Measurements from ENCODE around the gene HDAC7. TPM values are rescaled to one million over a fixed set of nuclear protein-coding genes. Genes with fewer than 3 reads are reported as not detected.
A peak's percentile ranks its signal among the peaks of the same experiment; 100 is the strongest.

Gene HDAC7
- total and polyA plus RNA-seq, 12 donors, result 9.1 to 184 (median 147) TPM

DNA sequence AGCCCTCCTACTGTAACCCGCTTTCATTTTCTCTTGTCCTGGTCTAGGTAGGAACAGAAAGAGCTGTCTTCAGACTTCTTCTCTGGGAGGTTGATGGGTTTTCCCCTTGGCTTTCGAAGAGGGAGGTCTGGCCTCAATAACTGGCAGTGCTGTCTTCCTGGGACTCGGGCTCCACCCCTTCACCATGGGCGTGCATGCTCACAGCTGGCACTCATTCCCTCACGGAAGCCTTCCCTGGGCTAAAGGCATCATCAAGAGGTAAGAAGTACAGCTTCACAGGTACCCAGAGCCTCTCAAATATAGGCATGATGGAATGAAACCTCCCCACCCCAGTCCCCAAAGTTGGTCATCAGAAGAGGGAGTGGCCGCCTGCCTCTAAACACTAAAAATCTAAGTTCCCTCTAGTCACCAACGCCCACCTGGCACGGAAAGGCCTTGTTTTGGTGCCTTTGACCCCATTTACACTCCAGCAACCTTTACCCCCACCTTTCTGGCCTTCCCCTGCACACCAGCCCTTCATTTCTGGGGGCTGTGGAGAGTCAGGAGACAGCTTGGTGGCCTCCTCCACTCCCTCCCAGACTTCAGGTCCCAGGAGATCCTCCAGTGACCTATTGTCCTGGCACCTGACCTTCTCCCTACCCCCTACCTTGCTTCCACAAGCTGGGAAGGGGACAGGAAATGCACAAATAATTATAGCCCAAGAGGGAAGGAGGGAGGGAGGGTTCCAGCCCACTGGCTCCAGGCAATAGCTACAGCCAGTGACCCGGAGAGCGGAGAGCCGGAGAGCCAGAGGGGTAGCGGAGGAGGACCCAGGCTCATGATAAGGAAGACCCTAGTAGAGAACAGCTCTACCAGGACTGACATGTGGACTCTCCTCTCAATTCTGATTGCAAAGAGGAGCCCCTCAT is 63.8 kb downstream of the HDAC7 start:
- 77 to 86% (median 83%) methylated on average over 12 of the region's 12 CpGs for WGBS, 4 donors
- Histone ChIP-seq H3K27ac (peak overlapping the region in 1 of 5 donors; percentile 45), H3K36me3 (replicated peaks in 1 of 2) (no peaks in the 10 kb centered on the region), H3K27me3 (no peaks in the 10 kb centered on the region), H3K4me3 (peak overlapping the region in 1 of 4 donors; percentile 9), H3K4me1 (replicated peaks in 1 of 2) (peaks cover 10 to 15% of the 10 kb centered on the region in 2 donors), H3K9me3 (replicated peaks in 1 of 3) (no peaks in the 10 kb centered on the region)
- no peak for TF ChIP-seq POLR2A (IDR thresholded peaks at IDR 0.05)
- TF ChIP-seq, protein P1, sequence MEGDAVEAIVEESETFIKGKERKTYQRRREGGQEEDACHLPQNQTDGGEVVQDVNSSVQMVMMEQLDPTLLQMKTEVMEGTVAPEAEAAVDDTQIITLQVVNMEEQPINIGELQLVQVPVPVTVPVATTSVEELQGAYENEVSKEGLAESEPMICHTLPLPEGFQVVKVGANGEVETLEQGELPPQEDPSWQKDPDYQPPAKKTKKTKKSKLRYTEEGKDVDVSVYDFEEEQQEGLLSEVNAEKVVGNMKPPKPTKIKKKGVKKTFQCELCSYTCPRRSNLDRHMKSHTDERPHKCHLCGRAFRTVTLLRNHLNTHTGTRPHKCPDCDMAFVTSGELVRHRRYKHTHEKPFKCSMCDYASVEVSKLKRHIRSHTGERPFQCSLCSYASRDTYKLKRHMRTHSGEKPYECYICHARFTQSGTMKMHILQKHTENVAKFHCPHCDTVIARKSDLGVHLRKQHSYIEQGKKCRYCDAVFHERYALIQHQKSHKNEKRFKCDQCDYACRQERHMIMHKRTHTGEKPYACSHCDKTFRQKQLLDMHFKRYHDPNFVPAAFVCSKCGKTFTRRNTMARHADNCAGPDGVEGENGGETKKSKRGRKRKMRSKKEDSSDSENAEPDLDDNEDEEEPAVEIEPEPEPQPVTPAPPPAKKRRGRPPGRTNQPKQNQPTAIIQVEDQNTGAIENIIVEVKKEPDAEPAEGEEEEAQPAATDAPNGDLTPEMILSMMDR (IDR thresholded peaks at IDR 0.05), result no peak
- intact Hi-C loops (cut with DNase I), result no loop called here
- DNase-seq, result no peak

DNA sequence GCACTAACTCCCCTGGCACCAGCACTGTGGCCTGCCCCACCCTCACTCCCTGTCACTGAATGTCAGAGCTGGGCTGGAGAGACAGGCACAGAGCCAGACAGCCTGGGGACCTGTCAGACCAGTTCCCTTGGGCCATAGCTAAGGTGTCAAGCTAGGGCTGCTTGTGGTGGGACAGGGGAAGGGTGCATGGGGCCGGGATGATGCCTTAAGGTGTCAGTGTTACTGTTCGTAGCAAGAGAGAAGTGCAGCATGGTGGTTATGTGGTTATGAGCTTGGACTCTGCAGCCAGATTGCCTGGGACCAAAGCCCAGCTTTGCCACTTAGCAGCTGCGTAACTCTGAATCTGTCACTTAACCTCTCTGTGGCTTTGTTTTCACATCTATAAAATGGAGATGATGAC is 64.8 kb downstream of the HDAC7 start:
- no peaks in the 10 kb centered on the region for H3K27me3 ChIP-seq
- H3K36me3 ChIP-seq (replicated peaks in 1 of 2), result no peaks in the 10 kb centered on the region
- WGBS, 4 donors, result 74 to 95% (median 88%) methylated on average over 2 to 3 of the region's 3 CpGs
- H3K4me1 ChIP-seq (replicated peaks in 1 of 2), result peaks cover 10 to 15% of the 10 kb centered on the region in 2 donors
- DNase-seq, result no peak
- no peaks in the 10 kb centered on the region for H3K9me3 ChIP-seq (replicated peaks in 1 of 3)
- intact Hi-C loops (cut with DNase I), result no loop called here
- H3K27ac ChIP-seq, result peak overlapping the region in 1 of 5 donors; percentile 42
- no peak for TF ChIP-seq POLR2A (IDR thresholded peaks at IDR 0.05)
- TF ChIP-seq, protein P1 (IDR thresholded peaks at IDR 0.05), result no peak
- H3K4me3 ChIP-seq, result no peak overlapping the region

DNA sequence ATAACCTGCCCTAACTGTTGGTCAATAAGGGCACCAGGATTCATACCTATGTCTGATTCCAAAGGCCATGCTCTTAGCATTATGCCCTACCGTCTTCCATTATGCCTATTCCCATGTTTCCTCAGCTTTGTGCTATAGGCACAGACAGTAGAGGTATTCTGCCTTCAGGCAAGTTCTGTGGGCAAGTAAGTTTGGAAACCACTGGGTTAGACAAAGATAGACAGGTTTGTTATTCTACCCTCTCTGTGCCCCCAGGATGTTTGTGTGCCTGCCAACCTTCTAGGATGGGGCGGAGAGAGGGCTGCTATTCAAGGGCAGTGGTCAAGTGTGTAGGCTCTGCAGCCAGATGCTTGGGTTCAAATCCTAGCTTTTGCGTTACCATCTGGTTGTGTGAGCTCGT is 65.6 kb downstream of the HDAC7 start:
- no peak overlapping the region for H3K4me3 ChIP-seq
- H3K4me1 ChIP-seq (replicated peaks in 1 of 2), result peaks cover 6 to 9% of the 10 kb centered on the region in 2 donors
- WGBS, 4 donors, result 85 to 95% (median 95%) methylated on average over 4 of the region's 4 CpGs
- H3K9me3 ChIP-seq (replicated peaks in 1 of 3), result no peaks in the 10 kb centered on the region
- no peaks in the 10 kb centered on the region for H3K36me3 ChIP-seq (replicated peaks in 1 of 2)
- no peak for TF ChIP-seq POLR2A (IDR thresholded peaks at IDR 0.05)
- TF ChIP-seq, protein P1 (IDR thresholded peaks at IDR 0.05), result no peak
- no peak for DNase-seq
- H3K27me3 ChIP-seq, result no peaks in the 10 kb centered on the region
- peak overlapping the region in 3 of 5 donors; percentile 37 to 72 (median 59) for H3K27ac ChIP-seq
- intact Hi-C loops (cut with DNase I), result no loop called here

DNA sequence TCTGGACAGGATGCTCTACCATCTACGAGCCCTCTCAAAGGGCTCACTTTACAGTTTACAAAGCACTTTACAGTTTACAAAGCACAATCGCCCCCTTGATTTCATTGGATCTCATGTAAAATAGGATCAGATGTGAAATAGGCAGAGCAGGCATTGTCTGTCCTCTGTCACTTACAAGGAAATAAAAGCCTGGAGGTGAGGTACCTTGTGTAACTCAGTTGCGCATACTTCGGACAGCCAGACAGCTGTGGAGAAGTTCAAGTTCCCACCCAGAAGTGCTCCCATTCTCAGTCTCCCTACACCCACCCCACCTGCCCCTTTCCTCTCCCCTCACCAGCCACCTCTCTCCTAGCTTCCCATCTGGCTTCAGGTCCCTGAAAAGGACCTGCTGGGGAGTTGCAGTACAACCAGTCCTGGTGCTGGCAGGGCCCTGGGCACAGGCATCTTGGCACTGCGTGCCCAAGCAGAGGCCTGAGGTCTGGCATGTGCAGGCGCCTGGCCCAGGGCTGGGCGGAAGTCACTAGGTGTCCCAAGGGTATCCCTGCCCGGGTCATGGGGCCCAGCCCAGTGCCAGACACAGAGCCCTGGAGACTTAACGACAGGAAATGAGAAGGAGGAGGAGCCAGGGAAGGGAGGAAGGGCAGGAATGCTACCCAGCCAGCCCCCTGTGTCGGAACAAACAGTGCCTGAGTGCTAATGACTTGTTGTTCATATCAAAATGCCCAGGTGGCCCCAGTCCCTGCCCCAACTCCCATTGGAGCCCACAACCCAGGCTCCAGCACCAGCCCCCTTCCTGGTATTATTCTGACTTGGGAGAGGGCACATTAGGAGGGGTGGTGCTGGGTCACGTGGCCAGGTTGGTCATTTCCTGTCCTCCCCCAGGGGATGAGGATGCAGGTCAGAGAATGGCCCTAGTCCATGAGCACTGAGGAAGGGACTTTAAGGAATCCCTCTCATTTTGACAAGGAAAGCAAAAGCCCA is 66.4 kb downstream of the HDAC7 start:
- peaks cover 2 to 5% of the 10 kb centered on the region in 2 donors for H3K4me1 ChIP-seq (replicated peaks in 1 of 2)
- TF ChIP-seq, protein P1 (IDR thresholded peaks at IDR 0.05), result no peak
- TF ChIP-seq POLR2A (IDR thresholded peaks at IDR 0.05), result no peak
- no peaks in the 10 kb centered on the region for H3K36me3 ChIP-seq (replicated peaks in 1 of 2)
- DNase-seq, result peak in 4 of 7 donors; percentile 40 to 76 (median 54)
- no peaks in the 10 kb centered on the region for H3K9me3 ChIP-seq (replicated peaks in 1 of 3)
- H3K4me3 ChIP-seq, result no peak overlapping the region
- no peaks in the 10 kb centered on the region for H3K27me3 ChIP-seq
- 61 to 70% (median 69%) methylated on average over 10 to 11 of the region's 11 CpGs for WGBS, 4 donors
- intact Hi-C loops (cut with DNase I), result no loop called here
- peak overlapping the region in 3 of 5 donors; percentile 37 to 72 (median 59) for H3K27ac ChIP-seq

Measured in adrenal gland (tissue), 12 donors.